ENCODE measurements around the gene KIF2A.

Gene KIF2A

GRCh38 chr5:62334082-62334481 lies 28.1 kb downstream of the KIF2A start:
- Histone ChIP-seq H3K4me2 (no peak overlapping the region), H3K9ac (no peak overlapping the region), H3K27me3 (no peaks in the 10 kb centered on the region), H3K4me1 (peaks cover 26% of the 10 kb centered on the region), H3K4me3 (no peak overlapping the region), H3K36me3 (peaks cover 26% of the 10 kb centered on the region), H3K9me3 (no peaks in the 10 kb centered on the region), H4K20me1 (peaks cover 95% of the 10 kb centered on the region), H3K27ac (no peak overlapping the region)
- no peak for TF ChIP-seq Cebpa-rat (IDR thresholded peaks at IDR 0.05)

GRCh38 chr5:62340392-62340791 lies 34.4 kb downstream of the KIF2A start:
- H3K36me3 ChIP-seq, result peaks cover 20% of the 10 kb centered on the region
- H3K9ac ChIP-seq, result no peak overlapping the region
- no peak overlapping the region for H3K27ac ChIP-seq
- H3K27me3 ChIP-seq, result no peaks in the 10 kb centered on the region
- H3K4me1 ChIP-seq, result peaks cover 15% of the 10 kb centered on the region
- no peak overlapping the region for H3K4me3 ChIP-seq
- H4K20me1 ChIP-seq, result peaks cover 92% of the 10 kb centered on the region
- H3K4me2 ChIP-seq, result no peak overlapping the region
- no peaks in the 10 kb centered on the region; the same call in 1 of the 2 replicates for H3K9me3 ChIP-seq
- no peak for TF ChIP-seq Cebpa-rat (IDR thresholded peaks at IDR 0.05)

GRCh38 chr5:62340979-62341378 lies 35.0 kb downstream of the KIF2A start:
- Histone ChIP-seq H3K36me3 (peaks cover 18% of the 10 kb centered on the region), H4K20me1 (peaks cover 92% of the 10 kb centered on the region), H3K4me1 (peaks cover 15% of the 10 kb centered on the region), H3K4me2 (0 out of 2 replicates have a peak overlapping the region, but pooled peaks have one; percentile 3), H3K27me3 (no peaks in the 10 kb centered on the region), H3K9me3 (no peaks in the 10 kb centered on the region; the same call in 1 of the 2 replicates), H3K27ac (no peak overlapping the region), H3K4me3 (no peak overlapping the region), H3K9ac (no peak overlapping the region)
- no peak for TF ChIP-seq Cebpa-rat (IDR thresholded peaks at IDR 0.05)

GRCh38 chr5:62341783-62342475 lies 35.9 kb downstream of the KIF2A start:
- no peaks in the 10 kb centered on the region for H3K27me3 ChIP-seq
- peaks cover 18% of the 10 kb centered on the region for H3K36me3 ChIP-seq
- no peak overlapping the region for H3K4me3 ChIP-seq
- H3K9ac ChIP-seq, result no peak overlapping the region
- H3K4me1 ChIP-seq, result peaks cover 15% of the 10 kb centered on the region
- peaks cover 94% of the 10 kb centered on the region for H4K20me1 ChIP-seq
- H3K4me2 ChIP-seq, result 0 out of 2 replicates have a peak overlapping the region, but pooled peaks have one; percentile 3
- H3K27ac ChIP-seq, result no peak overlapping the region
- no peak for TF ChIP-seq Cebpa-rat (IDR thresholded peaks at IDR 0.05)
- H3K9me3 ChIP-seq, result no peaks in the 10 kb centered on the region; the same call in 1 of the 2 replicates

GRCh38 chr5:62342476-62342837 lies 36.5 kb downstream of the KIF2A start:
- H3K4me1 ChIP-seq, result peaks cover 15% of the 10 kb centered on the region
- H3K4me2 ChIP-seq, result no peak overlapping the region
- peaks cover 94% of the 10 kb centered on the region for H4K20me1 ChIP-seq

GRCh38 chr5:62343428-62343827 lies 37.4 kb downstream of the KIF2A start:
- peaks cover 92% of the 10 kb centered on the region for H4K20me1 ChIP-seq
- no peak overlapping the region for H3K9ac ChIP-seq
- TF ChIP-seq Cebpa-rat (IDR thresholded peaks at IDR 0.05), result no peak
- no peaks in the 10 kb centered on the region for H3K27me3 ChIP-seq
- H3K4me1 ChIP-seq, result peaks cover 15% of the 10 kb centered on the region
- no peak overlapping the region for H3K4me2 ChIP-seq
- no peak overlapping the region for H3K27ac ChIP-seq
- peaks cover 26% of the 10 kb centered on the region for H3K36me3 ChIP-seq
- no peaks in the 10 kb centered on the region; the same call in 1 of the 2 replicates for H3K9me3 ChIP-seq
- no peak overlapping the region for H3K4me3 ChIP-seq

More at GRCh38 chr5:62342476-62342837, 36.5 kb downstream of the KIF2A start:
- TF ChIP-seq Cebpa-rat (IDR thresholded peaks at IDR 0.05), result no peak
- Histone ChIP-seq H3K9me3 (no peaks in the 10 kb centered on the region; the same call in 1 of the 2 replicates), H3K27me3 (no peaks in the 10 kb centered on the region), H3K4me3 (no peak overlapping the region), H3K27ac (no peak overlapping the region), H3K9ac (no peak overlapping the region), H3K36me3 (peaks cover 20% of the 10 kb centered on the region)

- TF ChIP-seq Cebpa-rat (IDR thresholded peaks at IDR 0.05), result no peak
- Histone ChIP-seq H3K4me1 (peaks cover 8% of the 10 kb centered on the region), H3K36me3 (peaks cover 50% of the 10 kb centered on the region), H3K27ac (no peak overlapping the region), H3K4me2 (no peak overlapping the region), H3K9ac (no peak overlapping the region), H3K27me3 (no peaks in the 10 kb centered on the region), H4K20me1 (peaks cover 65% of the 10 kb centered on the region), H3K9me3 (no peaks in the 10 kb centered on the region), H3K4me3 (no peak overlapping the region)
Observed at GRCh38 chr5:62346748-62347147, 40.7 kb downstream of the KIF2A start.

- H3K9me3 ChIP-seq, result no peaks in the 10 kb centered on the region
- no peak overlapping the region for H3K9ac ChIP-seq
- no peak for TF ChIP-seq Cebpa-rat (IDR thresholded peaks at IDR 0.05)
- H3K36me3 ChIP-seq, result peaks cover 62% of the 10 kb centered on the region
- no peak overlapping the region for H3K4me3 ChIP-seq
- H3K27me3 ChIP-seq, result no peaks in the 10 kb centered on the region
- H3K4me2 ChIP-seq, result no peak overlapping the region
- H3K27ac ChIP-seq, result no peak overlapping the region
- H4K20me1 ChIP-seq, result peaks cover 54% of the 10 kb centered on the region
- no peaks in the 10 kb centered on the region for H3K4me1 ChIP-seq
Observed at GRCh38 chr5:62347928-62348327, 41.9 kb downstream of the KIF2A start.

- Histone ChIP-seq H4K20me1 (peaks cover 44% of the 10 kb centered on the region), H3K27me3 (no peaks in the 10 kb centered on the region), H3K27ac (no peak overlapping the region), H3K36me3 (peaks cover 64% of the 10 kb centered on the region), H3K4me1 (no peaks in the 10 kb centered on the region), H3K9me3 (no peaks in the 10 kb centered on the region), H3K4me2 (no peak overlapping the region), H3K4me3 (no peak overlapping the region), H3K9ac (no peak overlapping the region)
- no peak for TF ChIP-seq Cebpa-rat (IDR thresholded peaks at IDR 0.05)
Observed at GRCh38 chr5:62348723-62349481, 42.9 kb downstream of the KIF2A start.

Measured in BLaER1 (cell line).